NT2/D1 (cell line): Measurements from ENCODE around the gene PSAP.
"Not testable (repeated sequence)": the region's sequence is repeated elsewhere in the genome, so short reads cannot be mapped to it uniquely, and the experiment has no call there.

Experiments used
- SUZ12 ChIP-seq: IDR thresholded peaks from 2 replicates; pipeline ENCODE4 v1.6.1; 2011; ENCODE audit not compliant: insufficient read length, insufficient read depth; ENCODE audit errors: extremely low read depth
- YY1 ChIP-seq: IDR thresholded peaks from 2 replicates; pipeline ENCODE4 v1.6.1; 2011; ENCODE audit not compliant: insufficient read length, insufficient read depth
- ZNF274 ChIP-seq: IDR thresholded peaks from 2 replicates; pipeline ENCODE4 v1.6.1; 2011; ENCODE audit warnings: mild to moderate bottlenecking, low read depth, low read length

- not testable (repeated sequence) for TF ChIP-seq YY1, ZNF274, SUZ12
Observed at GRCh38 chr10:71874680-71875354, 23.8 kb upstream of the PSAP start.
